ENCODE data around the gene CCDC194. TPM values are rescaled to one million over a fixed set of nuclear protein-coding genes. Genes with fewer than 3 reads are reported as not detected.

CCDC194 gene
- total and polyA plus RNA-seq, 5 experiments from 2014 or later = 2.4 to 3.4 TPM; not detected in 3

- no peak for DNase-seq
- Mint-ChIP-seq H3K27me3 (peaks cover 0 to 7% (median 4%) of the 10 kb centered on the region in 5 donors), H3K36me3 (no peaks in the 10 kb centered on the region), H3K27ac (no peak overlapping the region), H3K4me3 (no peak overlapping the region), H3K9me3 (no peaks in the 10 kb centered on the region), H3K4me1 (peaks cover 0 to 4% (median 0%) of the 10 kb centered on the region in 4 donors)
- ATAC-seq = no peak
- POLR2A ChIA-PET = interaction anchor here (0.5 kb wide), 1 partner anchor 164 kb away, joined by 3 read pairs; no protein-coding TSS in a partner anchor
Observed at GRCh38 chr19:17357724-17358123, 36.3 kb downstream of the CCDC194 start.

- POLR2A ChIA-PET = interaction anchor here (0.5 kb wide), 1 partner anchor 165 kb away, joined by 3 read pairs; no protein-coding TSS in a partner anchor
- Mint-ChIP-seq H3K4me1 (peaks cover 0 to 2% (median 0%) of the 10 kb centered on the region in 4 donors), H3K27me3 (peaks cover 0 to 8% (median 5%) of the 10 kb centered on the region in 5 donors), H3K27ac (no peak overlapping the region), H3K36me3 (no peaks in the 10 kb centered on the region), H3K4me3 (no peak overlapping the region), H3K9me3 (no peaks in the 10 kb centered on the region)
- ATAC-seq = no peak
- no peak for DNase-seq
Observed at GRCh38 chr19:17357078-17357666, 36.8 kb downstream of the CCDC194 start.

GRCh38 chr19:17353386-17353785 lies 40.6 kb downstream of the CCDC194 start:
- no peaks in the 10 kb centered on the region for H3K36me3 Mint-ChIP-seq
- POLR2A ChIA-PET = no interaction called here
- peaks cover 13 to 31% (median 14%) of the 10 kb centered on the region in 5 donors for H3K27me3 Mint-ChIP-seq
- peaks cover 0 to 7% (median 5%) of the 10 kb centered on the region in 4 donors for H3K4me1 Mint-ChIP-seq
- ATAC-seq = no peak
- H3K27ac Mint-ChIP-seq = peak overlapping the region in 1 of 10 donors; percentile 70
- no peaks in the 10 kb centered on the region for H3K9me3 Mint-ChIP-seq
- H3K4me3 Mint-ChIP-seq = peak overlapping the region in 1 of 10 donors; percentile 73
- DNase-seq = no peak

GRCh38 chr19:17352608-17353280 lies 41.3 kb downstream of the CCDC194 start:
- ATAC-seq = no peak
- Mint-ChIP-seq H3K4me3 (no peak overlapping the region), H3K27ac (no peak overlapping the region), H3K27me3 (peaks cover 15 to 35% (median 17%) of the 10 kb centered on the region in 5 donors), H3K36me3 (no peaks in the 10 kb centered on the region), H3K4me1 (peaks cover 1 to 7% (median 5%) of the 10 kb centered on the region in 4 donors), H3K9me3 (no peaks in the 10 kb centered on the region)
- DNase-seq = no peak
- POLR2A ChIA-PET = no interaction called here

GRCh38 chr19:17351815-17352435 lies 42.1 kb downstream of the CCDC194 start:
- no peak for DNase-seq
- no peak overlapping the region for H3K4me3 Mint-ChIP-seq
- H3K9me3 Mint-ChIP-seq = no peaks in the 10 kb centered on the region
- POLR2A ChIA-PET = no interaction called here
- H3K36me3 Mint-ChIP-seq = no peaks in the 10 kb centered on the region
- peak overlapping the region in 1 of 10 donors; percentile 48 for H3K27ac Mint-ChIP-seq
- ATAC-seq = no peak
- H3K27me3 Mint-ChIP-seq = peaks cover 16 to 42% (median 19%) of the 10 kb centered on the region in 5 donors
- peaks cover 2 to 7% (median 5%) of the 10 kb centered on the region in 4 donors for H3K4me1 Mint-ChIP-seq

- Mint-ChIP-seq H3K27me3 (peaks cover 16 to 42% (median 19%) of the 10 kb centered on the region in 5 donors), H3K36me3 (no peaks in the 10 kb centered on the region), H3K4me1 (peaks cover 5 to 13% (median 12%) of the 10 kb centered on the region in 4 donors), H3K27ac (no peak overlapping the region), H3K4me3 (no peak overlapping the region), H3K9me3 (no peaks in the 10 kb centered on the region)
- POLR2A ChIA-PET = interaction anchor here (0.7 kb wide), 1 partner anchor 44 kb away, joined by 3 read pairs; no protein-coding TSS in a partner anchor
- DNase-seq = no peak
- ATAC-seq = no peak
Observed at GRCh38 chr19:17348700-17349099, 45.3 kb downstream of the CCDC194 start.

- Mint-ChIP-seq H3K9me3 (no peaks in the 10 kb centered on the region), H3K4me1 (peaks cover 5 to 13% (median 12%) of the 10 kb centered on the region in 4 donors), H3K27ac (no peak overlapping the region), H3K36me3 (no peaks in the 10 kb centered on the region), H3K27me3 (peaks cover 10 to 38% (median 18%) of the 10 kb centered on the region in 5 donors), H3K4me3 (no peak overlapping the region)
- no peak for DNase-seq
- POLR2A ChIA-PET = interaction anchor here (1.2 kb wide), 1 partner anchor 42 kb away, joined by 4 read pairs; no protein-coding TSS in a partner anchor
- no peak for ATAC-seq
Observed at GRCh38 chr19:17347877-17348276, 46.1 kb downstream of the CCDC194 start.

GRCh38 chr19:17347361-17347760 lies 46.6 kb downstream of the CCDC194 start:
- Mint-ChIP-seq H3K4me3 (no peak overlapping the region), H3K27me3 (peaks cover 10 to 38% (median 18%) of the 10 kb centered on the region in 5 donors), H3K27ac (no peak overlapping the region), H3K36me3 (peaks cover 0 to 2% (median 0%) of the 10 kb centered on the region in 3 donors), H3K9me3 (no peaks in the 10 kb centered on the region), H3K4me1 (peaks cover 5 to 13% (median 12%) of the 10 kb centered on the region in 4 donors)
- no peak for ATAC-seq
- DNase-seq = no peak
- POLR2A ChIA-PET = interaction anchor here (1.2 kb wide), 1 partner anchor 42 kb away, joined by 4 read pairs; no protein-coding TSS in a partner anchor

GRCh38 chr19:17346109-17346671 lies 47.8 kb downstream of the CCDC194 start:
- ATAC-seq = peak; percentile 90 to 98
- Mint-ChIP-seq H3K4me1 (peaks cover 5 to 8% (median 7%) of the 10 kb centered on the region in 4 donors), H3K36me3 (peaks cover 0 to 10% (median 0%) of the 10 kb centered on the region in 3 donors), H3K9me3 (no peaks in the 10 kb centered on the region), H3K4me3 (no peak overlapping the region), H3K27me3 (peaks cover 8 to 31% (median 11%) of the 10 kb centered on the region in 5 donors), H3K27ac (peak overlapping the region in 4 of 10 donors; percentile 7 to 95 (median 40))
- peak; percentile 56 to 82 (median 74) for DNase-seq
- POLR2A ChIA-PET = interaction anchor here (0.6 to 1.4 kb wide), 3 partner anchors 23 to 120 kb away, joined by 3 to 4 read pairs (median 3); no protein-coding TSS in a partner anchor

GRCh38 chr19:17341845-17342244 lies 52.2 kb downstream of the CCDC194 start:
- Mint-ChIP-seq H3K27ac (no peak overlapping the region), H3K4me1 (peaks cover 4 to 30% (median 21%) of the 10 kb centered on the region in 4 donors), H3K4me3 (no peak overlapping the region), H3K9me3 (no peaks in the 10 kb centered on the region), H3K36me3 (peaks cover 0 to 11% (median 0%) of the 10 kb centered on the region in 3 donors), H3K27me3 (no peaks in the 10 kb centered on the region)
- DNase-seq (no peak), ATAC-seq (no peak)
- POLR2A ChIA-PET = no interaction called here

GRCh38 chr19:17341386-17341785 lies 52.6 kb downstream of the CCDC194 start:
- POLR2A ChIA-PET = no interaction called here
- Mint-ChIP-seq H3K4me1 (peaks cover 6 to 30% (median 24%) of the 10 kb centered on the region in 4 donors), H3K27me3 (no peaks in the 10 kb centered on the region), H3K4me3 (peak overlapping the region in 1 of 10 donors; percentile 39), H3K27ac (no peak overlapping the region), H3K36me3 (peaks cover 0 to 11% (median 0%) of the 10 kb centered on the region in 3 donors), H3K9me3 (no peaks in the 10 kb centered on the region)
- DNase-seq = no peak
- ATAC-seq = no peak

- Mint-ChIP-seq H3K4me1 (peaks cover 3 to 27% (median 21%) of the 10 kb centered on the region in 4 donors), H3K27me3 (no peaks in the 10 kb centered on the region), H3K9me3 (no peaks in the 10 kb centered on the region), H3K36me3 (peaks cover 0 to 11% (median 0%) of the 10 kb centered on the region in 3 donors), H3K27ac (no peak overlapping the region), H3K4me3 (peak overlapping the region in 1 of 10 donors; percentile 39)
- no peak for DNase-seq
- ATAC-seq = no peak
- POLR2A ChIA-PET = no interaction called here
Observed at GRCh38 chr19:17340871-17341357, 53.1 kb downstream of the CCDC194 start.
